GM13977 (cell line): ENCODE results near the gene LSM10.
A peak's percentile ranks its signal among the peaks of the same experiment; 100 is the strongest.

Source experiments
- DNase-seq: peaks from one replicate; pipeline ENCODE4 v3.0.0; 2012; ENCODE audit warnings: low spot score
- CTCF ChIP-seq: IDR thresholded peaks from 2 replicates; pipeline ENCODE4 v1.5.1; 2012; ENCODE audit warnings: mild to moderate bottlenecking, control low read depth; ENCODE audit not compliant: insufficient read depth; ENCODE audit errors: extremely low read depth, missing control alignments
- in situ Hi-C: fragments of 300-500 bp; cut with MboI; formaldehyde crosslinking; loops from one replicate; pipeline ENCODE4 v1.12.0; 2022; ENCODE audit warnings: low sequenced_read_pairs, low pct_unique_long_range_greater_than_20kb, mixed read lengths, inconsistent platforms; ENCODE audit not compliant: unreplicated experiment

The LSM10 gene

GRCh38 chr1:36421649-36422048 lies 23.9 kb upstream of the LSM10 start:
- in situ Hi-C loops = loop anchor here (25.0 kb wide), 1 partner anchor 284 kb away; the partner anchor contains the start of genes COL8A2 and TRAPPC3
- DNase-seq = no peak
- no peak for TF ChIP-seq CTCF

GRCh38 chr1:36420836-36421317 lies 23.2 kb upstream of the LSM10 start:
- in situ Hi-C loops = loop anchor here (25.0 kb wide), 1 partner anchor 284 kb away; the partner anchor contains the start of genes COL8A2 and TRAPPC3
- peak; percentile 76 for DNase-seq
- TF ChIP-seq CTCF = peak; percentile 96

- no peak for DNase-seq
- in situ Hi-C loops = loop anchor here (25.0 kb wide), 1 partner anchor 283 kb away; the partner anchor contains the start of genes COL8A2 and TRAPPC3
- no peak for TF ChIP-seq CTCF
Measured at GRCh38 chr1:36420409-36420808, 22.7 kb upstream of the LSM10 start.

- no peak for DNase-seq
- TF ChIP-seq CTCF = no peak
- in situ Hi-C loops = loop anchor here (25.0 kb wide), 1 partner anchor 282 kb away; the partner anchor contains the start of genes COL8A2 and TRAPPC3
Measured at GRCh38 chr1:36419569-36419968, 21.9 kb upstream of the LSM10 start.

GRCh38 chr1:36419140-36419539 lies 21.4 kb upstream of the LSM10 start:
- TF ChIP-seq CTCF = no peak
- DNase-seq = no peak
- in situ Hi-C loops = loop anchor here (25.0 kb wide), 1 partner anchor 282 kb away; the partner anchor contains the start of genes COL8A2 and TRAPPC3

- in situ Hi-C loops = loop anchor here (25.0 kb wide), 1 partner anchor 281 kb away; the partner anchor contains the start of genes COL8A2 and TRAPPC3
Measured at GRCh38 chr1:36417931-36418330, 20.2 kb upstream of the LSM10 start.

More at GRCh38 chr1:36417931-36418330, 20.2 kb upstream of the LSM10 start:
- no peak for DNase-seq
- no peak for TF ChIP-seq CTCF
